Neuronal stem cell (in vitro differentiated cells): Measurements from ENCODE around the gene CXorf58.
"Not testable (repeated sequence)": the region's sequence is repeated elsewhere in the genome, so short reads cannot be mapped to it uniquely, and the experiment has no call there.

Experiments
- DNase-seq: peaks from one replicate; pipeline ENCODE4 v3.0.0-alpha.2; 2013; ENCODE audit warnings: low spot score
- H2AFZ ChIP-seq: one replicate; pipeline ENCODE4 v1.6.1; 2013; ENCODE audit warnings: mild to moderate bottlenecking, low read length, inconsistent platforms
- H2AK5ac ChIP-seq: 2 replicates; pipeline ENCODE4 v1.6.1; 2013; ENCODE audit warnings: low read depth, mild to moderate bottlenecking, inconsistent platforms, low read length, moderate library complexity, mixed read lengths
- H2BK120ac ChIP-seq: 2 replicates; pipeline ENCODE4 v1.6.1; 2013; ENCODE audit warnings: low read depth, mild to moderate bottlenecking, inconsistent platforms, low read length, moderate library complexity, mixed read lengths
- H2BK12ac ChIP-seq: one replicate; pipeline ENCODE4 v1.6.1; 2013; ENCODE audit warnings: low read length, inconsistent platforms
- H2BK15ac ChIP-seq: 2 replicates; pipeline ENCODE4 v1.6.1; 2013; ENCODE audit warnings: mild to moderate bottlenecking, low read length, inconsistent platforms, mixed read lengths
- H2BK5ac ChIP-seq: one replicate; pipeline ENCODE4 v1.6.1; 2013; ENCODE audit warnings: inconsistent platforms, mild to moderate bottlenecking, low read length, moderate library complexity
- H3K14ac ChIP-seq: one replicate; pipeline ENCODE4 v1.6.1; 2013; ENCODE audit warnings: low read length, inconsistent platforms
- H3K18ac ChIP-seq: 2 replicates; pipeline ENCODE4 v1.6.1; 2013; ENCODE audit warnings: low read length, inconsistent platforms
- H3K23ac ChIP-seq: 2 replicates; pipeline ENCODE4 v1.6.1; 2013; ENCODE audit warnings: low read depth, mild to moderate bottlenecking, mixed read lengths, low read length, inconsistent platforms; ENCODE audit not compliant: poor library complexity
- H3K27ac ChIP-seq: replicated peaks from 3 replicates; pipeline ENCODE4 v1.5.1; 2013; ENCODE audit warnings: low read length, inconsistent platforms
- H3K27me3 ChIP-seq, 3 experiments: 2 replicates each; pipeline ENCODE4 v1.6.1; 2013; ENCODE audit warnings: low read length in 3 of 3, mild to moderate bottlenecking in 2 of 3, inconsistent platforms in 1 of 3, low read depth in 1 of 3, mixed read lengths in 1 of 3, moderate library complexity in 1 of 3; ENCODE audit not compliant: control insufficient read depth in 3 of 3, insufficient read depth in 3 of 3
- H3K36me3 ChIP-seq, 2 donors: replicated peaks in 1 of 2; 2 replicates each; pipeline ENCODE4 v1.6.1; 2013; ENCODE audit warnings: low read length in 2 of 2; ENCODE audit not compliant: control insufficient read depth in 2 of 2, insufficient read depth in 2 of 2
- H3K4ac ChIP-seq: 2 replicates; pipeline ENCODE4 v1.6.1; 2013; ENCODE audit warnings: inconsistent platforms, mild to moderate bottlenecking, low read length, moderate library complexity
- H3K4me1 ChIP-seq, 2 donors: 1 replicate in 1 of 2; 2 replicates in 1 of 2; pipeline ENCODE4 v1.6.1; 2013; ENCODE audit warnings: low read length in 2 of 2, low read depth in 1 of 2; ENCODE audit not compliant: control insufficient read depth in 2 of 2, insufficient read depth in 1 of 2
- H3K4me2 ChIP-seq: one replicate; pipeline ENCODE4 v1.6.1; 2013; ENCODE audit warnings: mild to moderate bottlenecking, low read length, inconsistent platforms; ENCODE audit not compliant: insufficient read depth, poor library complexity, severe bottlenecking
- H3K4me3 ChIP-seq, 2 donors: 2 replicates each; pipeline ENCODE4 v1.5.1; 2013; ENCODE audit warnings: low read length in 2 of 2, mild to moderate bottlenecking in 2 of 2, inconsistent platforms in 1 of 2, moderate library complexity in 1 of 2
- H3K79me1 ChIP-seq: one replicate; pipeline ENCODE4 v1.6.1; 2013; ENCODE audit warnings: low read depth, mild to moderate bottlenecking, inconsistent platforms, low read length, moderate library complexity
- H3K9ac ChIP-seq: one replicate; pipeline ENCODE4 v1.6.1; 2013; ENCODE audit warnings: mild to moderate bottlenecking, low read depth, low read length, inconsistent platforms; ENCODE audit not compliant: poor library complexity
- H3K9me3 ChIP-seq, 2 donors: replicated peaks in 1 of 2; 2 replicates each; pipeline versions ENCODE3 to v1.6.1; 2013; ENCODE audit warnings: low read length in 2 of 2, mild to moderate bottlenecking in 2 of 2, inconsistent platforms in 1 of 2, low read depth in 1 of 2, mixed read lengths in 1 of 2, moderate library complexity in 1 of 2; ENCODE audit not compliant: control insufficient read depth in 2 of 2, insufficient read depth in 1 of 2
- H4K8ac ChIP-seq: one replicate; pipeline ENCODE4 v1.6.1; 2013; ENCODE audit warnings: low read depth, mild to moderate bottlenecking, inconsistent platforms, low read length, moderate library complexity
- H4K91ac ChIP-seq: one replicate; pipeline ENCODE4 v1.6.1; 2013; ENCODE audit warnings: low read length, low read depth, mild to moderate bottlenecking, inconsistent platforms; ENCODE audit not compliant: poor library complexity
- WGBS, 2 donors: extraction: QIAGEN DNeasy Blood & Tissue Kit; methylation state at CpG; one replicate each; pipeline ENCODE4 v1.1.7; 2013; ENCODE audit warnings: missing lambda C conversion rate in 2 of 2, mixed read lengths in 1 of 2; ENCODE audit not compliant: insufficient read length in 2 of 2, insufficient replicate concordance in 1 of 2; ENCODE audit errors: extremely low coverage in 2 of 2; 5-methylcytosine and 5-hydroxymethylcytosine counted together

The CXorf58 gene

DNA sequence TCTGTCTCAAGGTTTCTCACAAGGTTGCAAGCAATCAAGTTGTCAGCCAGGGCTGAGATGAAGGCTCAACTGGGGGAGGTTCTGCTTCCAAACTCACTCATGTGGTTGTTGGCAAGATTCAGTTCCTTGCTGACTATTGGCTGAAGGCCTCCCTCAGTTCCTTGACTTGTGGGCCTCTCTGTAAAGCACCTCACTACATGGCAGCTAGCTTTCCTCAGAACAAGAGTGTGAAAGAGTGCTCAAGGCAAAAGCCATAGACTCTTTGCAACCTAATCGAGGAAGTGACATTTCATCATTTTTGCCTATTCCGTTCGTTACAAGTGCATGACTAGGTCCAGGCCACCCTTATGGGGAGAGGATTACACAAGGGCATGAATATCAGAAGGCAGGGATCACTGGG, 52.0 kb downstream of the CXorf58 start:
- Histone ChIP-seq H3K4me1 (no peaks in the 10 kb centered on the region), H2BK5ac (no peak overlapping the region), H2AK5ac (no peak overlapping the region), H3K18ac (no peak overlapping the region), H3K23ac (no peak overlapping the region), H4K8ac (no peak overlapping the region), H3K36me3 (no peaks in the 10 kb centered on the region), H3K79me1 (no peaks in the 10 kb centered on the region), H3K4me3 (no peak overlapping the region), H3K27ac (no peak overlapping the region), H3K4me2 (no peak overlapping the region), H2BK12ac (no peak overlapping the region), H3K4ac (no peak overlapping the region), H4K91ac (no peak overlapping the region), H3K9me3 (no peaks in the 10 kb centered on the region), H2BK15ac (no peak overlapping the region), H2BK120ac (no peak overlapping the region), H3K14ac (no peak overlapping the region), H3K9ac (no peak overlapping the region), H2AFZ (no peak overlapping the region), H3K27me3 (no peaks in the 10 kb centered on the region)
- no CpG with 5 or more reads among the region's 3 CpGs for WGBS, 2 donors
- DNase-seq: no peak

DNA sequence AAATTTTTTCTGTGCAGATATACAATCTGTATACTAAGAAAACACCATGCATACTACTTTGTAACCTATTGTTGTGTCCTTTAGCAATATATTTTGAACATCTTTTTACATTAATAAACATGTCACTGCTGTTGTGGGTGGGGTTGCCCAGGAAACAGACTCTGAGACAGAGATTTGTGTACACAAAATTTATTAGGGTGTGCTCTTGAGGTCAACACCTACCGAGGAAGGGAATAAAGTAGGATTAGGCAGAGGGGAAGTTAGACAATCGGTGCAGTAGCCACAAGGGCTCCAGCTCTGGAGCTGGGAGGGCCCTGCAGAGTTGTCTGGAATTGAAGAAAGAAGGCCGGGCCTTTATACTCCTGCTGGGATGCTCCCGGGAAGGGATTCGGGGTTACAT, 56.4 kb downstream of the CXorf58 start:
- H3K18ac ChIP-seq: no peak overlapping the region
- no peak overlapping the region for H3K23ac ChIP-seq
- H4K91ac ChIP-seq: no peak overlapping the region
- H2AFZ ChIP-seq: peak overlapping the region; percentile 60
- no peak for DNase-seq
- no peak overlapping the region for H2BK12ac ChIP-seq
- H2BK120ac ChIP-seq: no peak overlapping the region
- no peak overlapping the region for H3K4me2 ChIP-seq
- no peak overlapping the region for H2AK5ac ChIP-seq
- H3K27me3 ChIP-seq: no peaks in the 10 kb centered on the region
- H2BK15ac ChIP-seq: no peak overlapping the region
- H3K4me1 ChIP-seq: no peaks in the 10 kb centered on the region
- no peaks in the 10 kb centered on the region for H3K79me1 ChIP-seq
- H3K14ac ChIP-seq: no peak overlapping the region
- H3K9ac ChIP-seq: no peak overlapping the region
- H3K9me3 ChIP-seq: no peaks in the 10 kb centered on the region
- H3K36me3 ChIP-seq: no peaks in the 10 kb centered on the region
- no peak overlapping the region for H4K8ac ChIP-seq
- no peak overlapping the region for H2BK5ac ChIP-seq
- no peak overlapping the region for H3K4ac ChIP-seq
- no CpG with 5 or more reads among the region's 5 CpGs for WGBS, 2 donors
- no peak overlapping the region for H3K4me3 ChIP-seq
- no peak overlapping the region for H3K27ac ChIP-seq

DNA sequence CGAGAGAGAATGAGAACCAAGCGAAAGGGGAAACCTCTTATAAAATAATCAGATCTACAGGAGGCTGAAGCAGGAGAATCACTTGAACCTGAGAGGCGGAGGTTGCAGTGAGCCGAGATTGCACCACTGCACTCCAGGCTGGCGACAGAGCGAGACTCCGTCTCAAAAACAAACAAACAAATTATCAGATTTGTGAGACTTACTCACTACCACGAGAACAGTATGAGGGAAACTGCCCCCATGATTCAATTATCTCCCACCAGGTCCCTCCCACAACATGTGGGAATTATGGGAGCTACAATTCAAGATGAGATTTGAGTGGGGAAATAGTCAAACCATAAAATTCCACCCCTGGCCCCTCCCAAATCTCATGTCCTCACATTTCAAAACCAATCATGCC, 57.8 kb downstream of the CXorf58 start:
- not testable (repeated sequence) for H4K91ac ChIP-seq, H3K23ac ChIP-seq, DNase-seq, H3K36me3 ChIP-seq, H3K9me3 ChIP-seq, H2BK5ac ChIP-seq, H3K4me1 ChIP-seq, H2BK15ac ChIP-seq, H2BK120ac ChIP-seq, H3K14ac ChIP-seq, H2AK5ac ChIP-seq, H3K4me2 ChIP-seq, H3K27me3 ChIP-seq, H2AFZ ChIP-seq, H4K8ac ChIP-seq, H2BK12ac ChIP-seq, H3K4ac ChIP-seq, H3K27ac ChIP-seq, H3K4me3 ChIP-seq, H3K79me1 ChIP-seq, H3K9ac ChIP-seq, H3K18ac ChIP-seq
- WGBS, 2 donors: no CpG with 5 or more reads among the region's 8 CpGs

DNA sequence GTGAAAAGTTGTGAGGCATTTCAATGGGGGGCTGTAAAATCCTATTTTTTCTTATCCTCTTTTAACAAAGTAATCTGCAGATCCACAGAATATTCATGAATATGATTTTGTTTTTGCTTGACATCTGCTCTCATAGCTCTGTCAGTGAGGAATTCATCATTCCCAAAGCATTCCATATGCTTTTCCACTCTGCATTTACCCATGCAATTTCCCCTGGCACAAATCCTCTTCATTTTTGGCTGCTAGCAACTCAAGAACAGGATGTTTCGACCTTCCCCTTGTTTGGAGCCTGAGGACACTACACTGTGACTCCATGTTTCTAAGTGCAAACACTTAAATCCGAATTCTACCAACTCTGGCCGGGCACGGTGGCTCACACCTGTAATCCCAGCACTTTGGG, 70.7 kb downstream of the CXorf58 start:
- DNase-seq: no peak
- Histone ChIP-seq H2AK5ac (no peak overlapping the region), H2AFZ (no peak overlapping the region), H3K4me1 (peaks cover 0 to 3% of the 10 kb centered on the region in 2 donors), H3K36me3 (peaks cover 2 to 7% of the 10 kb centered on the region in 2 donors), H3K14ac (no peak overlapping the region), H3K79me1 (no peaks in the 10 kb centered on the region), H3K23ac (no peak overlapping the region), H3K9me3 (no peaks in the 10 kb centered on the region), H2BK12ac (no peak overlapping the region), H3K4me3 (no peak overlapping the region), H2BK120ac (no peak overlapping the region), H3K27me3 (no peaks in the 10 kb centered on the region), H3K9ac (no peak overlapping the region), H3K18ac (no peak overlapping the region), H3K4me2 (no peak overlapping the region), H4K91ac (no peak overlapping the region), H4K8ac (no peak overlapping the region), H2BK15ac (no peak overlapping the region), H3K27ac (no peak overlapping the region), H3K4ac (no peak overlapping the region), H2BK5ac (no peak overlapping the region)
- no CpG with 5 or more reads among the region's 4 CpGs for WGBS, 2 donors
